ENCODE results near the gene UBAC2. TPM values are rescaled to one million over a fixed set of nuclear protein-coding genes. Genes with fewer than 3 reads are reported as not detected.

The UBAC2 gene
- total RNA-seq, 1 donor: 45.3 TPM

DNA sequence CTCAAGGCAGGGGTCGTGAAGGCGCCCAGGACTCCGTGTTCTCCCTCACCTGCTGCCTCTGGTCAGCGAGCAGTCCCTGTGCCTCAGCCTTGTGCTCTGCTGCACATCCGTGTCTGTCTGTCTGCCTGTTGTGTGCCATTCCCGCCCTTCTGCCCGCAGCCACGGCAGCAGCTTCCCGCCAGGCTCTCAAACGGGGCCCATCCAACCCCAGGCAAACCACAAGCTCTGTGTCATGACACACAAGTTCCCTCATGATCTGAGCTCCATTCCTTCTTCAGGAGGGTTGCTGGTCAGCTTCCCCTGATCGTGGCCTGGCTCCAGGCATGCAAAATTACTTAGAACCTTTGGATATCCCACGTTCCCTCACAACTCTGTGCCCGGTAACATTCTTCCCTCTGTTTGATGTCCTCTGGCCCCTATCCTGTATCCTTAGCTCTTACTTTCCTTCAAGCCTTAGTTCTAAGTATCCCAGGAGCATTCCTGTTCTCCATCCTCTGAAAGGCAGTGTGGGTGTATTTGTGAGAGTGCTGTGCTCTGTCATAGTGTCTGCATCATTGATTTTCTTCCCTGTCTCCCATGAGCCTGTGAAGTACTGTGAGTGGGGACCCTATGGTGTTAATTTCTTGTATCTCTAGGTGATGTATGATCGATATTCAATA is 103.3 kb downstream of the UBAC2 start:
- no peak overlapping the region for H3K4me3 ChIP-seq (ENCODE audit: low read depth, low read length)
- DNase-seq (ENCODE audit: low read depth): no peak
- TF ChIP-seq CTCF (IDR thresholded peaks at IDR 0.05; ENCODE audit: insufficient read depth, low read depth, low read length): no peak

GRCh38 chr13:99304541-99304940 is 103.9 kb downstream of the UBAC2 start:
- no peak overlapping the region for H3K4me3 ChIP-seq (ENCODE audit: low read depth, low read length)
- no peak for TF ChIP-seq CTCF (IDR thresholded peaks at IDR 0.05; ENCODE audit: insufficient read depth, low read depth, low read length)
- no peak for DNase-seq (ENCODE audit: low read depth)

DNA sequence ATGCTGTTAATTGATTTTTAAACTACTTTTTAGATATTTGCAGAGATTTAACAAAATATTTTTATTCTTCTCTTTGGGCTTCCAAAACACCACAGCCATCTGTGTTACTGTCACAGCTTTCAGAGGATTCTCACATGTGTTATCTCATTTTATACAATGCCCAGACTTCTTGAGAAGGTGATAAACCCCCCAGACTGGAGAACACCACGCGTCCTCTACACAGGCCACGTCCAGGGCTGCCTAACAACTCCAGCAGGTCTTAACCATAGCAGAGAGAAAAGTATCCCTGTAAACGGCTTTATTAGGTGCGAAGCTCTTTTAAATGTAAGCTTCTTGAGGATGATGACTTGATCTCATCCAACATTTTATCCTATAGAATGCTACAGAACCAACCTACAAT is 104.5 kb downstream of the UBAC2 start:
- TF ChIP-seq CTCF (IDR thresholded peaks at IDR 0.05; ENCODE audit: insufficient read depth, low read depth, low read length): no peak
- DNase-seq (ENCODE audit: low read depth): no peak
- H3K4me3 ChIP-seq (ENCODE audit: low read depth, low read length): no peak overlapping the region

- TF ChIP-seq CTCF (IDR thresholded peaks at IDR 0.05; ENCODE audit: insufficient read depth, low read depth, low read length): no peak
- DNase-seq (ENCODE audit: low read depth): no peak
- peak overlapping the region; percentile 15 for H3K4me3 ChIP-seq (ENCODE audit: low read depth, low read length)
Observed at GRCh38 chr13:99305566-99305965, 104.9 kb downstream of the UBAC2 start.

DNA sequence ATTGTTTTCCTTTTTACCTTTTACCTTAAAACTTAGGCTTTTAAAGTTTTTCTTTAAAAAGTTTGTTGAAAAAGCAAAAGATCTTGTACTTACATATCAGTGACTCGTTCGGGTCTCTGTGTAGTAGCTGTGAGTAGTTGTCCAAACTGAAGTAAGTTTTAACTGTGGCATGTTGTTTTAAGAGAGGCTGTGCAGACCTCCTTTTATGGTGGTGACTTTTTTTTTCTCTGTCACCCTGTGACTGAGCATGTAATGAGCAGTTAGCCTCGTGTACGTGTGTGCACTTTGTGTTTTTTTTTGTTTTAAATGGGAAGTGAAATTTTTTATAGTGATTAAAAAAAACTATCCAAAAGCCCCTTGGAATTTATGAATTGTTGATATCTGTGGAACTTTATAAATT is 106.6 kb downstream of the UBAC2 start, which contains the start of gene GPR183:
Gene GPR183, minus strand, starts transcription at position 153 of the 400 bp plus-strand sequence. CDS start 11,254 bp downstream, outside the sequence.
- DNase-seq (ENCODE audit: low read depth): peak; percentile 74
- TF ChIP-seq CTCF (IDR thresholded peaks at IDR 0.05; ENCODE audit: insufficient read depth, low read depth, low read length): no peak
- peak within 1 kb of the TSS; percentile 39 for H3K4me3 ChIP-seq (ENCODE audit: low read depth, low read length)

GRCh38 chr13:99307648-99308339 is 107.1 kb downstream of the UBAC2 start:
- H3K4me3 ChIP-seq (ENCODE audit: low read depth, low read length): no peak overlapping the region
- peak; percentile 78 for DNase-seq (ENCODE audit: low read depth)
- no peak for TF ChIP-seq CTCF (IDR thresholded peaks at IDR 0.05; ENCODE audit: insufficient read depth, low read depth, low read length)

Measured in fibroblast of villous mesenchyme (primary cell).